HS-27A (cell line): Measurements from ENCODE around the gene GTF3C5.
"Not testable (repeated sequence)": the region's sequence is repeated elsewhere in the genome, so short reads cannot be mapped to it uniquely, and the experiment has no call there.

Experiments
- DNase-seq: peaks from one replicate; pipeline ENCODE4 v3.0.0-alpha.2; 2012; ENCODE audit warnings: low read depth, missing footprints

The GTF3C5 gene

DNA sequence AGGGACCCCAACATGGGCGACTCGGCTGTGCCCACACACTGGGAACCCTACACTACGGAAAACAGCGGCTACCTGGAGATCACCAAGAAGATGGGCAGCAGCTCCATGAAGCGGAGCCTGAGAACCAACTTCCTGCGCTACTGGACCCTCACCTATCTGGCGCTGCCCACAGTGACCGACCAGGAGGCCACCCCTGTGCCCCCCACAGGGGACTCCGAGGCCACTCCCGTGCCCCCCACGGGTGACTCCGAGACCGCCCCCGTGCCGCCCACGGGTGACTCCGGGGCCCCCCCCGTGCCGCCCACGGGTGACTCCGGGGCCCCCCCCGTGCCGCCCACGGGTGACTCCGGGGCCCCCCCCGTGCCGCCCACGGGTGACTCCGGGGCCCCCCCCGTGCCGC, 40.2 kb downstream of the GTF3C5 start:
- DNase-seq, result not testable (repeated sequence)

DNA sequence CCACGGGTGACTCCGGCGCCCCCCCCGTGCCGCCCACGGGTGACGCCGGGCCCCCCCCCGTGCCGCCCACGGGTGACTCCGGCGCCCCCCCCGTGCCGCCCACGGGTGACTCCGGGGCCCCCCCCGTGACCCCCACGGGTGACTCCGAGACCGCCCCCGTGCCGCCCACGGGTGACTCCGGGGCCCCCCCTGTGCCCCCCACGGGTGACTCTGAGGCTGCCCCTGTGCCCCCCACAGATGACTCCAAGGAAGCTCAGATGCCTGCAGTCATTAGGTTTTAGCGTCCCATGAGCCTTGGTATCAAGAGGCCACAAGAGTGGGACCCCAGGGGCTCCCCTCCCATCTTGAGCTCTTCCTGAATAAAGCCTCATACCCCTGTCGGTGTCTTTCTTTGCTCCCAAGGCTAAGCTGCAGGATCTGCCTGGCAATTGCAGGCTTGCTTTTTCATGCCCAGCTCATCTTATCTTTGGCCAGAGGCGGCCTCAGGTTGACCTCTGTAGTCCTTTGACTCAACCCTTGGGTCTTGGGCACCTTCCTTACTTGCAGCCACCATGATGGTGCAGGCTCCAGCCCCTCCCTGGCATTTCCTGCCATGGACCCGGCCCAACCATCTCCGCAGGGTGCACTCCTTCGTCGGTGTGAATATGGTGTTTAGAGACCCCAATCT, 40.8 kb downstream of the GTF3C5 start:
- no peak for DNase-seq

DNA sequence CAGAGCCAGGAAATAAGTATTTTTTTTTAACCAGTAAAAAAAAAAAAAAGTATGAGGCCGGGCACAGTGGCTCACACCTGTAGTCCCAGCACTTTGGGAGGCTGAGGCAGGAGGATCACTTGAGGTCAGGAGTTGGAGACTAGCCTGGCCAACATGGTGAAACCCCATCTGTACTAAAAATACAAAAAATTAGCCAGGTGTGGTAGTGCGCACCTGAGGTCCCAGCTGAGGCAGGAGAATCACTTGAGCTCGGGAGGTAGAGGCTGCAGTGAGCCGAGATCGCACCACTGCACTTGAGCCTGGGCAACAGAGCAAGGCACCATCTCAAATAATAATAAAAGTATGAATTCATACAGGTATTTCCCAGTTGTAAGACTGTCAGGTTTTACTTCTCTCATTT, 41.4 kb downstream of the GTF3C5 start:
- not testable (repeated sequence) for DNase-seq

DNA sequence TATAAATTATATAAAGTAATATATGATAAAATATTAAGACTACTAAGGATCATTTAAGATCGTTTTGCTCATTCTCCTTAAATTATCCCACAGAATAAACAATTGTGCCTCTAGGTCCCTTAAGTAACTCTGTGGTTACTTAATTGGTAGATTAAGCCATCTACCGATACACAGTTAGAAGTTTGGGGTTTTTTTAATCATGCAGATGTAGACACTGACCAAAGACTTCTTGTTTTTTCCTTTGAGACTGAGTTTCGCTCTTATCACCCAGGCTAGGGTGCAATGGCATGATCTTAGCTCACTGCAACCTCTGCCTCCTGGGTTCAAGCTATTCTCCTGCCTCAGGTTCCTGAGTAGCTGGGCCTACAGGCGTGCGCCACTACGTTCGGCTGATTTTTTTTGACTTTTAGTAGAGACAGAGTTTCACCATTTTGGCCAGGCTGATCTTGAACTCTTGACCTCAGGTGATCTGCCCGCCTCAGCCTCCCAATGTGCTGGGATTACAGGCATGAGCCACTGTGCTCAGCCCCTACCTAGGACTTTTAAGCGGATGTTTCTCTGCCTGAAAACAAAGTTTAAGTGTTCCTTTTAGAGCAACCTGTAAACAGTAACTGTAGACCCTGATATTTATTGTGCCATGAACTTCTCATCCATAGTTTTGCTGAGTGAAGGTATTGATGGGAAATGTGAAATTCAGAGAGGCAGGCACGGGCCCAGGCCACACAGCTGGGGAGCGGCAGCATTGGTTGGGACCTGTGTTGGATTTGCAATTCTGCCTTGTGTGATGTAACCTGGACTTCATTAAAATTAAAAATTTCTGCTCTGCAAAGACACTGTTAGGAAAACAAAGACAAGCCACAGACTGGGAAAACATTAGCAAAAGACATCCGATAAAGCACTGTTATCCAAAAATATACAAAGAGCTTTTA, 42.6 kb downstream of the GTF3C5 start:
- DNase-seq, result no peak

DNA sequence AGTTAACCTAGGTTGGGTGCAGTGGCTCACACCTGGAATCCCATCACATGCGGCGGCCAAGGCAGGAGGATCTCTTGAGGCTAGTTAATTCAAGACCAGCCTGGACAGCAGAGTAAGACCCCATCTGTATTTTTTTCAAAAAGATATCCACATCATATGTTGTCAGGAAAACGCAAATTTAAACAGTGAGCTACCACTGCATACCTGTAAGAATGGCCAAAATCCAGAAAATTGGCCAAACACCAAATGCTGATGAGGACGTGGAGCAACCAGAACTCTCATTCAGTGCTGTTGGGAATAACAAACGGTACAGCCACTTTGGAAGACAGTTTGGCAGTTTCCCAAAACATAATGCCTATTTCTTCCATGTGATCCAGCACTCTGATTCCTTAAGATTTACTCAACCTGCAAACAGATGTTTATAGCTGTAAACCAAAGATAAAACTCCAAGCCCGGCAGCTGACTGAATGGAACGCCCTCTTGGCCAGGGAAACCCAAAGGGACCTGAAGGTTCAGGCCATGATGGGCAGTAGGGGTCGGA, 43.4 kb downstream of the GTF3C5 start:
- DNase-seq, result peak; percentile 29

DNA sequence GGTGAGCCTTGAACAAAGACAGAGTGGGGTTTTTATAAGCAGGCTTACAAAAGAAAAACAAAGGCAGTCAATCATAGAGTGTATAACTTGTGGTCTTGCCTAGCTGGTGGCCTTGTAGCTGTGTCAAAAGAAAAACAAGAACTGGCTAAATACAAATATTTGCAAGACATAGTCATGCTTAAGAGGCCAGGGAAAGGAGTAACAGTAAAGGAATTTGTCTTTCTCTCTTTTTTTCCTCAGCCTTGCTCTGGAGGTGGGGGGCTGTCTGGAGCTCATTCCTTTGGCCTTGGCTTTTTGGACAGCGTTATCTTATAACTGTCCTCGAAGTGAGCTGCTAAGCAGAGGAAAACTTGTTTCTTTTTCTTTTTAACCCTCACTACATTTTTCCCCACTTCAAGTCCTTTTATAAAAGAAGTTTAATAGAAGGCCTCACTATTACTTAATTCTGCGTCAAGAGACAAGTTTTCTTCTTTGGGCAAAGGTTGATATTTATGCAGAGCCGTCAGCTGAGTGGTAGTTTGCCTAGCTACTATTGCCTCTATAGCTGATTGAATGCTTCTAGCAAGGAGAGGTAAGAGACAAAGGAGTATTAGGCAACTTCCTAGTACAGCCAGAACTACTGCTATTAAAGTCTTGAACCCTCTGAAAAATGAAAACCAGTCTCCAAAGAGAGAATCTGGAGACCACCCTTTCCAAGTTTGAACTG, 45.3 kb downstream of the GTF3C5 start:
- peak; percentile 48 for DNase-seq

DNA sequence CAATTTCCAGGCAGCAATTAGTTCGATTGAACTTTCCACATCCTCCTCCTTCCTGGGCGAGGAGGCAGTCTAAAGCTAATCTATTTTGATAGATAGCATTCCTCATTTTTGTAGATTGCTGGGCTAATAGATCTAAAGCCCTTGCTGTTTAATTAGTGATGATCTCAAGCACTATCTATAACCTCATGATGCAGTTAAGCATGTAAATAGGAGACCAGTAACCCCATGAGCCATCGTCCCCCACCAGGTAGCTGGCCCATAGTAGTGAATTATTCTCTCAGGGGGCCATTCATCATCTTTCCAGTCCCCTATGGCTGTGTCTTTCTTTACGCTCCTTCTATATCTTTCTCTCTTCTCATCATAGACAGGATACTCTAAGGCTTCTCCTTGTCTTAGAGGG, 45.9 kb downstream of the GTF3C5 start:
- DNase-seq, result no peak

DNA sequence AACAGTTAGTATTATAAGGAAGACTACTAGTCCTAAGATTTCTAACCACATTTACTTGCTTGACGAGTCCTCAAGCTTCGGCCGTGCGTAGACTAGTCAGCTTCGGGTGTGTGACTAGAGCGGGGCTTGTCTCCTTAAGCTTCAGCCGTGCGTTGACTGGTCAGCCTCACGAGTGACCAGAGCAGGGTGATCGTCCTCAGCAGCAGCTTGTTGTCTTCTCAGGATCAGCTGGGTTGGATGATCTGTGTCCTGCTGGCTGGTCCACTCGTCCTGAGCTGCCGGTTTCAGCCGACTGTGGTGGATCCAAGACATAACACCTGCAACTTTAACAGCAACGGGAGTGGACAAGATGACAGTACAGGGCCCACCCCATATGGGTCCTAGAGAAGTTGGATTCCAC, 47.7 kb downstream of the GTF3C5 start:
- no peak for DNase-seq

DNA sequence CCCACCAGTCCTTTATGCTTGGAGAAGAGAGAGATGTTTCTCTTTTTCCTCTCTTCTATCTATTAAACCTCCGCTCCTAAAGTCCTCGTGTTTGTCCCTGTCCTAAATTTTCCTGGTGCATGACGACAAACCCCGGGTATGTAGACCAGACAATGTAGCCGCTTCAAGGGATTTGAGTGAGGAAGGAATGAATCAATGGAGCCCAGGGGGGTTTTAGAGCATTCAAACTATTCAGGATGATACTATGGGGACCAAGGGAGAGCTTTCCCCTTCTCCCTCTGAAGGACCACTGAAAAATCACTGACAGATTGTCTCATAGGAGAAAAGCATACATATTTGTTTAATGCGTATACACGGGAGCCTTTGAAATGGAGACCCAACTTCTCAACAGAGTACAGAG, 49.4 kb downstream of the GTF3C5 start:
- no peak for DNase-seq

DNA sequence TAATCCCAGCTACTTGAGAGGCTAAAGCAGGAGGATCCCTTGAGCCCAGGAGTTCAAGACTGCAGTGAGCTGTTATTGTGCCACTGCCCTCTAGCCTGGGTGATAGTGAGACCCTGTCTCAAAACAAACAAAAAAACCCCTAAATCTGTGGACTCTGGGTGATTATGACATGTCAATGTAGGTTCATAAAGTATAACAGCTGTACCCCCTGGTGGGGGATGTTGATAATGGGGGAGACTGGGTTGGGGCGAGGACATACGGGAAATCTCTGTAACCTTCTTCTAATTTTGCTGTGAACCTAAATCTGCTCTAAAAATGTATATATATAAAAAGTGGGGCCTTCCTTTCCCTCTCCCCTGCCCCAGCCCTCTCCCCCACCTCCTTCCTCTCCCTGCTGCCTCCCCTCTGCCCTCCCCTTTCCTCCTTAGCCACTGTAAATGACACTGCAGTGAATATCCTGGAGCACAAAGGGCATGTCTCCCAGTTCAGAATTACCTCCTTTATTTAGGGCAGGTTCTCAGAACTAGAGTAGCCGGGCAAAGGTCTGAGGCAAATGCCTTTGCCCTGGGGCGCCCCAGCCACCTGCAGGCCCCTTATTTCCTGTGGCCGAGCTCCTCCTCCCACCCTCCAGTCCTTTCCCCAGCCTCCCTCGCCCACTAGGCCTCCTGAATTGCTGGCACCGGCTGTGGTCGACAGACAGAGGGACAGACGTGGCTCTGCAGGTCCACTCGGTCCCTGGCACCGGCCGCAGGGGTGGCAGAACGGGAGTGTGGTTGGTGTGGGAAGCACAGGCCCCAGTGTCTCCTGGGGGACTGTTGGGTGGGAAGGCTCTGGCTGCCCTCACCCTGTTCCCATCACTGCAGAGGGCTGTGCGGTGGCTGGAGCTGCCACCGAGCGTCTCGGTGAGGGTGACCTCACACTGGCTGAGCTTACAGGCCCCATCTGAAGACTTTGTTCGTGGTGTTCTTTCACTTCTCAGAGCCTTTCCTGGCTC, 50.3 kb downstream of the GTF3C5 start:
- DNase-seq, result not testable (repeated sequence)

DNA sequence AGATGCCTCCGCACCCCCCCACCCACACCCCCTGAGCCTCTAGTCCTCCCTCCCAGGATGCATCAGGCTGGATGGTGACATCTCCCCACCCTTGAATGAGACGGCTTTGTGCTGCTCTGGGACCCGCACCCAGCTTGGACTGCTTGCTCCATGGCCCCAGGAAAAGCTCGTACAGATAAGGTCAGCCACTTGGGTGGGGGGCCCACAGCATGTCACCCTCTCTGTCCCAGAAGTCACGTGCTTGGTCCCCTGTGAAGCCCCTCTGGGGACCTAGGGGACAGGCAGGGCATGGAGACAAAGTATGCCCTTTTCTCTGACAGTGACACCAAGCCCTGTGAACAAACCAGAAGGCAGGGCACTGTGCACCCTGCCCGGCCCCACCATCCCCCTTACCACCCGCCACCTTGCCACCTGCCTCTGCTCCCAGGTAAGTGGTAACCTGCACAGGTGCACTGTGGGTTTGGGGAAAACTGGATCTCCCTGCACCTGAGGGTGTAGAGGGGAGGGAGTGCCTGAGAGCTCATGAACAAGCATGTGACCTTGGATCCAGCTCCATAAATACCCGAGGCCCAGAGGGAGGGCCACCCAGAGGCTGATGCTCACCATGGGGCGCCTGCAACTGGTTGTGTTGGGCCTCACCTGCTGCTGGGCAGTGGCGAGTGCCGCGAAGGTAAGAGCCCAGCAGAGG, 51.3 kb downstream of the GTF3C5 start:
- DNase-seq, result not testable (repeated sequence)

DNA sequence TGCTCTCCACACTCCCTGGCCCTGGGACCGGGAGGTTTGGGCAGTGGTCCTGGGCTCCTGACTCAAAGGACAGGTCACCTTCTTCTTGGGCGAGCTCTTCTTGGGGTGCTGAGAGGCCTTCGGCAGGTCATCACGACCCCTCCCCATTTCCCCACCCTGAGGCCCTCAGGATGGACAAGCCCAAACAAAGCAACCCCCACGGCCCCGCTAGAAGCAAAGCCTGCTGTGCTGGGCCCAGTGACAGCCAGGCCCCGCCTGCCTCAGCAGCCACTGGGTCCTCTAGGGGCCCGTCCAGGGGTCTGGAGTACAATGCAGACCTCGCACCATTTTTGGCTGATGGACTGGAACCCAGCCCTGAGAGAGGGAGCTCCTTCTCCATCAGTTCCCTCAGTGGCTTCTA, 52.9 kb downstream of the GTF3C5 start:
- not testable (repeated sequence) for DNase-seq

DNA sequence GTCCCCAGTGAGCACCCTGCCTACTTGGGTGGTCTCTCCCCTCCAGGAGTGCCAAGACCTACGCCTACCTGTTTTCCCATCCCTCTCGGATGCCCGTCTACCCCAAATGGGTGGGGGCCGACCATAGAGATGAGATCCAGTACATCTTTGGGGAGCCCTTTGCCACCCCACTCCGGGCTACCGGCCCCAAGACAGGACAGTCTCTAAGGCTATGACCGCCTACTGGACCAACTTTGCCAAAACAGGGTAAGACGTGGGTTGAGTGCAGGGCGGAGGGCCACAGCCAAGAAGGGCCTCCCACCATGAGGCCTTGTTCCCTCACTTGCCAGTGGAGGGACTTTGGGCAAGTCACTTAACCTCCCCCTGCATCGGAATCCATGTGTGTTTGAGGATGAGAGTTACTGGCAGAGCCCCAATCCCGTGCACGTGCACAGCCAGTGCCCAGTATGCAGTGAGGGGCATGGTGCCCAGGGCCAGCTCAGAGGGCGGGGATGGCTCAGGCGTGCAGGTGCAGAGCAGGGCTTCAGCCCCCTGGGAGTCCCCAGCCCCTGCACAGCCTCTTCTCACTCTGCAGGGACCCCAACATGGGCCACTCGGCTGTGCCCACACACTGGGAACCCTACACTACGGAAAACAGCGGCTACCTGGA, 55.5 kb downstream of the GTF3C5 start:
- DNase-seq, result not testable (repeated sequence)

DNA sequence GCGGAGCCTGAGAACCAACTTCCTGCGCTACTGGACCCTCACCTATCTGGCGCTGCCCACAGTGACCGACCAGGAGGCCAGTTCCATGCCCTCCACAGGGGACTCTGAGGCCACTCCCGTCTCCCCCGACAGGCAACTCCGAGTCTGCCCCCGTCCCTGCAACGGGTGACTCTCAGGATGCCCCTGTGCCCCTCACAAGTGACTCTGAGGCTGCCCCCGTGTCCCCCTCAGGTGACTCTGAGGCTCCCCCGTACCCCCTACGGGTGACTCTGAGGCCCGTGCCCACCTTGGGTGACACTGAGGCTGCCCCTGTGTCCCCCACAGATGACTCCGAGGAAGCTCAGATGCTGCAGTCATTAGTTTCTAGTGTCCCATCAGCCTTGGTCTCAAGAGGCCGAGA, 56.1 kb downstream of the GTF3C5 start:
- DNase-seq, result no peak

DNA sequence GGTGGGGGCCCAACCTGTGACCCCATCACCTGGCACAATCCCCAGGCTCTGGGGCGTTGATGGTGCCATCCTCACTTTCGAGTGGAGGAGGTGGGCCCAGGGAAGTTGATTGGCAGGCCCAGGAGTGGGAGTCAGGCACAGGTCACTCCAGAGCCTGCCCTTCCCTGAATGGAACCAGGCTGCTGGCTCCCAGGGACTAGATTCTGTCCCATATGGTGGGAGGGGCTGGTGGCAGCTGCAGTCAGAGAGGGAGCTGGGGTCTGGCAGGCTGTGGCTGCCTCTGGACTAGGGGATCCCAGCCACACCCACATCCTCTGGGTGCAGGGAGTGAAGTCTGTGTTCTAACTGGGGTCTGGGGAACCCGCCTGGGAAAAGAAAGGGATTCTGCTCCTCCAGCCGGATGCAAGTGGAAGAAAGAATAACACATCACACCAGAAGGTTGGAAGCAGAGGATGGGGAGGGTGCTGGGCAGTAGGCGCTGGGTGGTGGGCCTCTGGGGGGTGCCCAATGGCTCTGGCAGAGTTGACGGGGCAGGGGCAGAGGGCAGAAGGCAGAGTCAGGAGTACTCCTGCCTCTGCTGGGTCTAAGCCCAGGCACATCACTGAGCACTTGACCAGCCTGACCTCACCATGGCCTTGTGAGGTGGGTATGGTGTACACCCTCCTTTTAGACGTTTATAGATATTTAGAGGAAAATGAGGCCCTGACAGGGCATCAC, 56.8 kb downstream of the GTF3C5 start:
- DNase-seq, result no peak

DNA sequence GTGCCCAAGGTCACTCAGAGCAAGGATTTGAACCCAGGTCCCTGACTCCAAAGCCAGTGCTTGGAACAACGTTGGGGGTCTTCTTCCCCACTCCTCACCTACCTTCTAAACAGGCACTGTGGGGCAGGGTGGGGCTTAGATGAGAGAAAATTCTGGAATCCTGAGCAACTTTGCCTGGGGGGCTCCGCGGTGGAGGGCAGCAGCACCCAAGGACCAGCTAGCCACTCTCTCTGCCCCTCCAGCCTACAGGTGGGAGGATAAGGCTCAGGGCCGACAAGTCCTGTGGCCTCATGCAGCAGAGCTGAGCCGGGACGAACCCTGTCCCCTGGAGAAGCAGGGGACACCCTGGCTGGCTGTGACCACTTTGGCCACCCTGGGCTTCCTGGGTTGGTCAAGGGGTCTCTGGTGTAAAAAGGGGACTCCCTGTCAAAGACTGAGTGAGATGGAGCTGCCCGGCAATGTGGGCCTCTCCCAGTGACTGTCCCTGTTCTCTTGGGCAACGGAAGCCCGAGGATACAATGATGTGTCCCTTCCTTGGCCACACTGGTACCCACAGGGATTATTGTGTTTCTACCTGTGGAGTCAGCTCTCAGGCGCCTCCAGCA, 57.5 kb downstream of the GTF3C5 start:
- no peak for DNase-seq

DNA sequence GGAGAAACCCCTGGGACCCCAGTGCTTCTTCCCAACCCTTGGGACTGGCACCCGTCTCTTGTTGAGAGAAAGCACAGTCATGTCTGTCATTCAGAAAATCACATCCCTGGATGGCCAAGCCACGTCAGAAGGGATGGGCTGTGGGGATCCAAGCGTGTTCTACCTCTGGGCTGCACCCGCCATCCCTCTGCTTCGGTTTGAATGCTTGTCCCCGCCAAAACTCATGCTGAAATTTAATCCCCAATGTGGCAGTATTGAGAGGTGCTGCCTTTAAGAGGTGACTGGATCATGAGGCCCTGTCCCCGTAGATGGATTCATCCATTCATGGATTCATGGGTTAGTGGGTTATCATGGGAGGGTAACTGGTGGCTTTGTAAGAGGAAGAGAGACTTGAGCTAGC, 58.0 kb downstream of the GTF3C5 start:
- no peak for DNase-seq

DNA sequence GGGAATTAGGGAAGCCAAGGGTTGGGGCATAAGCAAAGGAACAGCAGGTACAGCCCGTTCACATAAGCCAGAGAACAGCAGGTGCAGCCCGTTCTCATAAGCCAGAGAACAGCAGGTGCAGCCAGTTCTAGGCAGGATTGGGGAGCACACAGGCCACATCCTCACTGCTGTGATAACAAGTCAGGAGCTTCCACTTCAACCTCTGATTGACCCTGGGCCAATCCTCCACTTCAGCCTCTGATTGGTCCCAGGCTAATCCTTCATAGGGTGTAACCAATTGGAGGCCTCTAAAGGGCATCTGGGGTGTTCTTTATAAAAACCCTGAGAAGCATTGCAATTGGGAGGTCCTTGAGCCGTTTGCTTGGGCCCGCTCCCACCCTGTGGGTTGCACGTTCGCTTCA, 58.5 kb downstream of the GTF3C5 start:
- no peak for DNase-seq

DNA sequence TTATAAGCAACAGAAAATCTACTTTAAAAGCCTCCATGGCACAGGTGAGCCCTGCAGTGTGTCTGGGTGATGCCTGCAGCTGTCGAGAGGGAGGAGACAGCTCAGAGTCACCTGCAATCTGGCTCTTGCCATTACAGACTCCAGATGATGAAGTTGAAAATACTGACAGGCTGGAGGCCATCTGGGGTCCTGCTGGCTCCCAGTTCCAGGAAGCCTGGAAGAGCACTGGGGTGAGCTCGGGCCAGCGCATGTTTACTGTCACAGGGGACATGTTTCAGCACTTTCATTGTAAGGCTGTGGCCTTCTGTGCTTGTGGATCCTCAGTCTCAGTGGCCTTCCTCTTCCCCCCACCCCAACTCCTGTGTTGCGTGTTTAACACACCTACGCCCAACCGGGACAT, 59.4 kb downstream of the GTF3C5 start:
- no peak for DNase-seq
